ENCODE results near the gene ACSF2. TPM values are rescaled to one million over a fixed set of nuclear protein-coding genes. Genes with fewer than 3 reads are reported as not detected.

Gene ACSF2
- total and polyA plus RNA-seq, 2 of the 13 experiments (the other 11 are each of a cell fraction or from before 2014, with no cell fraction given) = 87.3 to 109 TPM

- TF ChIP-seq FOXO4 (CRISPR knock-in tag; conservative IDR thresholded peaks at IDR 0.05) = no peak
- no peak for TF ChIP-seq MAFF (IDR thresholded peaks at IDR 0.05; ENCODE audit: low read depth, low read length)
- TF ChIP-seq SMAD9 (CRISPR knock-in tag; IDR thresholded peaks at IDR 0.05) = peak; percentile 73; the same call in 1 of the 2 replicates
- TF ChIP-seq ZNF44 (CRISPR knock-in tag; IDR thresholded peaks at IDR 0.05) = peak; percentile 85; the same call in 1 of the 2 replicates
- peak; percentile 81 for TF ChIP-seq CEBPG (CRISPR knock-in tag; IDR thresholded peaks at IDR 0.05)
- no peak for TF ChIP-seq RFXANK (CRISPR knock-in tag; IDR thresholded peaks at IDR 0.05)
- peak; percentile 100 for TF ChIP-seq POGK (CRISPR knock-in tag; conservative IDR thresholded peaks at IDR 0.05)
- TF ChIP-seq BCL3 (CRISPR knock-in tag; IDR thresholded peaks at IDR 0.05) = peak; percentile 97
- TF ChIP-seq, protein P1, sequence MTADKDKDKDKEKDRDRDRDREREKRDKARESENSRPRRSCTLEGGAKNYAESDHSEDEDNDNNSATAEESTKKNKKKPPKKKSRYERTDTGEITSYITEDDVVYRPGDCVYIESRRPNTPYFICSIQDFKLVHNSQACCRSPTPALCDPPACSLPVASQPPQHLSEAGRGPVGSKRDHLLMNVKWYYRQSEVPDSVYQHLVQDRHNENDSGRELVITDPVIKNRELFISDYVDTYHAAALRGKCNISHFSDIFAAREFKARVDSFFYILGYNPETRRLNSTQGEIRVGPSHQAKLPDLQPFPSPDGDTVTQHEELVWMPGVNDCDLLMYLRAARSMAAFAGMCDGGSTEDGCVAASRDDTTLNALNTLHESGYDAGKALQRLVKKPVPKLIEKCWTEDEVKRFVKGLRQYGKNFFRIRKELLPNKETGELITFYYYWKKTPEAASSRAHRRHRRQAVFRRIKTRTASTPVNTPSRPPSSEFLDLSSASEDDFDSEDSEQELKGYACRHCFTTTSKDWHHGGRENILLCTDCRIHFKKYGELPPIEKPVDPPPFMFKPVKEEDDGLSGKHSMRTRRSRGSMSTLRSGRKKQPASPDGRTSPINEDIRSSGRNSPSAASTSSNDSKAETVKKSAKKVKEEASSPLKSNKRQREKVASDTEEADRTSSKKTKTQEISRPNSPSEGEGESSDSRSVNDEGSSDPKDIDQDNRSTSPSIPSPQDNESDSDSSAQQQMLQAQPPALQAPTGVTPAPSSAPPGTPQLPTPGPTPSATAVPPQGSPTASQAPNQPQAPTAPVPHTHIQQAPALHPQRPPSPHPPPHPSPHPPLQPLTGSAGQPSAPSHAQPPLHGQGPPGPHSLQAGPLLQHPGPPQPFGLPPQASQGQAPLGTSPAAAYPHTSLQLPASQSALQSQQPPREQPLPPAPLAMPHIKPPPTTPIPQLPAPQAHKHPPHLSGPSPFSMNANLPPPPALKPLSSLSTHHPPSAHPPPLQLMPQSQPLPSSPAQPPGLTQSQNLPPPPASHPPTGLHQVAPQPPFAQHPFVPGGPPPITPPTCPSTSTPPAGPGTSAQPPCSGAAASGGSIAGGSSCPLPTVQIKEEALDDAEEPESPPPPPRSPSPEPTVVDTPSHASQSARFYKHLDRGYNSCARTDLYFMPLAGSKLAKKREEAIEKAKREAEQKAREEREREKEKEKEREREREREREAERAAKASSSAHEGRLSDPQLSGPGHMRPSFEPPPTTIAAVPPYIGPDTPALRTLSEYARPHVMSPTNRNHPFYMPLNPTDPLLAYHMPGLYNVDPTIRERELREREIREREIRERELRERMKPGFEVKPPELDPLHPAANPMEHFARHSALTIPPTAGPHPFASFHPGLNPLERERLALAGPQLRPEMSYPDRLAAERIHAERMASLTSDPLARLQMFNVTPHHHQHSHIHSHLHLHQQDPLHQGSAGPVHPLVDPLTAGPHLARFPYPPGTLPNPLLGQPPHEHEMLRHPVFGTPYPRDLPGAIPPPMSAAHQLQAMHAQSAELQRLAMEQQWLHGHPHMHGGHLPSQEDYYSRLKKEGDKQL (CRISPR knock-in tag; IDR thresholded peaks at IDR 0.05; ENCODE audit: low read depth) = peak; percentile 88
- TF ChIP-seq ZFAT (CRISPR knock-in tag; conservative IDR thresholded peaks at IDR 0.05) = no peak; the same call in 1 of the 2 replicates
- peak; percentile 99 for TF ChIP-seq KLF6 (CRISPR knock-in tag; IDR thresholded peaks at IDR 0.05)
- TF ChIP-seq MTA3 (CRISPR knock-in tag; IDR thresholded peaks at IDR 0.05) = no peak
- peak; percentile 71; the same call in 1 of the 2 replicates for TF ChIP-seq SOX5 (CRISPR knock-in tag; IDR thresholded peaks at IDR 0.05; ENCODE audit: borderline replicate concordance)
- peak; percentile 96; the same call in 1 of the 2 replicates for TF ChIP-seq ZNF451 (CRISPR knock-in tag; IDR thresholded peaks at IDR 0.05)
- TF ChIP-seq ZNF891 (CRISPR knock-in tag; IDR thresholded peaks at IDR 0.05) = peak; percentile 99
- TF ChIP-seq, protein P2, sequence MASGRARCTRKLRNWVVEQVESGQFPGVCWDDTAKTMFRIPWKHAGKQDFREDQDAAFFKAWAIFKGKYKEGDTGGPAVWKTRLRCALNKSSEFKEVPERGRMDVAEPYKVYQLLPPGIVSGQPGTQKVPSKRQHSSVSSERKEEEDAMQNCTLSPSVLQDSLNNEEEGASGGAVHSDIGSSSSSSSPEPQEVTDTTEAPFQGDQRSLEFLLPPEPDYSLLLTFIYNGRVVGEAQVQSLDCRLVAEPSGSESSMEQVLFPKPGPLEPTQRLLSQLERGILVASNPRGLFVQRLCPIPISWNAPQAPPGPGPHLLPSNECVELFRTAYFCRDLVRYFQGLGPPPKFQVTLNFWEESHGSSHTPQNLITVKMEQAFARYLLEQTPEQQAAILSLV (CRISPR knock-in tag; IDR thresholded peaks at IDR 0.05; ENCODE audit: borderline replicate concordance) = peak; percentile 97
- TF ChIP-seq STAT5B (CRISPR knock-in tag; IDR thresholded peaks at IDR 0.05) = peak; percentile 95
- peak; percentile 99 for TF ChIP-seq ZNF225 (CRISPR knock-in tag; IDR thresholded peaks at IDR 0.05)
- TF ChIP-seq ZNF709 (CRISPR knock-in tag; IDR thresholded peaks at IDR 0.05) = peak; percentile 99
- TF ChIP-seq ZNF205 (CRISPR knock-in tag; IDR thresholded peaks at IDR 0.05) = peak; percentile 96
These were observed 28.7 kb upstream of the ACSF2 start, which contains the start of gene LRRC59 (continued) for GRCh38 chr17:50397111-50397918.

All from HepG2 (cell line).